Peyer's patch (tissue), 4 donors: Measurements from ENCODE around the gene KCNC1. TPM values are rescaled to one million over a fixed set of nuclear protein-coding genes. Genes with fewer than 3 reads are reported as not detected.

ENCODE experiments used
- DNase-seq, 3 donors: peaks; one replicate each; pipeline ENCODE4 v3.0.0-alpha.2; 2017 to 2019
- H3K27ac ChIP-seq, 4 donors: fragments of 200-600 bp; sonication (generic); one replicate each; pipeline ENCODE4 v1.5.1; 2016 to 2019
- H3K27me3 ChIP-seq, 2 donors: fragments of 200-600 bp; sonication (generic); one replicate each; pipeline ENCODE4 v1.5.1; 2019
- H3K36me3 ChIP-seq, 3 donors: fragments of 200-600 bp; sonication (generic); one replicate each; pipeline ENCODE4 v1.5.1; 2016 to 2019
- H3K4me1 ChIP-seq, 4 donors: fragments of 200-600 bp; sonication (generic); one replicate each; pipeline ENCODE4 v1.5.1; 2016 to 2019
- H3K4me3 ChIP-seq, 4 donors: fragments of 200-600 bp; sonication (generic); 1 replicate in 3 of 4; 2 replicates in 1 of 4; pipeline ENCODE4 v1.5.1; 2016 to 2019; ENCODE audit warnings: mild to moderate bottlenecking in 1 of 4
- H3K9me3 ChIP-seq, 4 donors: fragments of 200-600 bp; sonication (generic); one replicate each; pipeline ENCODE4 v1.5.1; 2016 to 2019; ENCODE audit warnings: mild to moderate bottlenecking in 1 of 4
- CTCF ChIP-seq, 6 experiments: fragments of 450-650 bp in 4 of 6; fragments of 200-600 bp in 2 of 6; sonication (generic) in 1 of 6; IDR thresholded peaks; one replicate each; pipeline ENCODE4 v1.5.1; 2017 to 2019; ENCODE audit warnings: antibody characterized with exemption in 6 of 6, mild to moderate bottlenecking in 3 of 6, moderate library complexity in 1 of 6
- POLR2A ChIP-seq, 2 donors: fragments of 450-650 bp; IDR thresholded peaks; one replicate each; pipeline ENCODE4 v1.5.1; 2017; ENCODE audit warnings: antibody characterized with exemption in 2 of 2, mild to moderate bottlenecking in 2 of 2, moderate library complexity in 2 of 2
- total RNA-seq, 4 donors: library from RNA; depleted of rRNA; stranded (reverse); fragments of >200 nt; gene quantifications; one replicate each; pipeline ENCODE4 v1.1.0, GENCODE V29; 2016

KCNC1 gene
- 1 to 10 TPM in 1 of 4 donors, under 1 TPM in 1, not detected in 2; 0.13 to 9.9 TPM for total RNA-seq

- TF ChIP-seq POLR2A (IDR thresholded peaks at IDR 0.05) (no peak), CTCF (IDR thresholded peaks at IDR 0.05) (no peak)
- no peaks in the 10 kb centered on the region for H3K36me3 ChIP-seq
- no peaks in the 10 kb centered on the region for H3K9me3 ChIP-seq
- peaks cover 0 to 19% (median 3%) of the 10 kb centered on the region in 4 donors for H3K4me1 ChIP-seq
- H3K27me3 ChIP-seq = peaks cover 0 to 26% of the 10 kb centered on the region in 2 donors
- peak within 1 kb of the TSS in 3 of 4 donors; percentile 24 to 49 (median 47) for H3K4me3 ChIP-seq
- peak in 1 of 3 donors; percentile 13 for DNase-seq
- no peak within 1 kb of the TSS for H3K27ac ChIP-seq
These were observed at the start of gene KCNC1 for GRCh38 chr11:17734418-17734911. Gene KCNC1 (plus strand): TSS chr11:17734781. CDS start chr11:17736003, 1,222 bp downstream.

GRCh38 chr11:17686231-17686980 lies 48.2 kb upstream of the KCNC1 start:
- Histone ChIP-seq H3K4me3 (no peak overlapping the region), H3K9me3 (no peaks in the 10 kb centered on the region), H3K27me3 (no peaks in the 10 kb centered on the region), H3K36me3 (no peaks in the 10 kb centered on the region), H3K27ac (no peak overlapping the region), H3K4me1 (no peaks in the 10 kb centered on the region)
- no peak for TF ChIP-seq CTCF (IDR thresholded peaks at IDR 0.05)
- TF ChIP-seq POLR2A (IDR thresholded peaks at IDR 0.05) = no peak
- no peak for DNase-seq

GRCh38 chr11:17687946-17688670 lies 46.5 kb upstream of the KCNC1 start:
- H3K9me3 ChIP-seq = no peaks in the 10 kb centered on the region
- no peak overlapping the region for H3K27ac ChIP-seq
- no peaks in the 10 kb centered on the region for H3K4me1 ChIP-seq
- DNase-seq = no peak
- no peaks in the 10 kb centered on the region for H3K27me3 ChIP-seq
- TF ChIP-seq CTCF (IDR thresholded peaks at IDR 0.05) = no peak
- no peak for TF ChIP-seq POLR2A (IDR thresholded peaks at IDR 0.05)
- H3K4me3 ChIP-seq = no peak overlapping the region
- no peaks in the 10 kb centered on the region for H3K36me3 ChIP-seq

- TF ChIP-seq CTCF (IDR thresholded peaks at IDR 0.05) = no peak
- TF ChIP-seq POLR2A (IDR thresholded peaks at IDR 0.05) = no peak
- peaks cover 0 to 7% of the 10 kb centered on the region in 2 donors for H3K27me3 ChIP-seq
- DNase-seq = no peak
- H3K27ac ChIP-seq = no peak overlapping the region
- no peaks in the 10 kb centered on the region for H3K9me3 ChIP-seq
- H3K4me3 ChIP-seq = no peak overlapping the region
- H3K36me3 ChIP-seq = no peaks in the 10 kb centered on the region
- no peaks in the 10 kb centered on the region for H3K4me1 ChIP-seq
These were observed 43.0 kb upstream of the KCNC1 start for GRCh38 chr11:17691550-17691949.

GRCh38 chr11:17691976-17692375 lies 42.6 kb upstream of the KCNC1 start:
- no peaks in the 10 kb centered on the region for H3K36me3 ChIP-seq
- H3K27me3 ChIP-seq = peaks cover 0 to 7% of the 10 kb centered on the region in 2 donors
- no peaks in the 10 kb centered on the region for H3K9me3 ChIP-seq
- H3K4me1 ChIP-seq = no peaks in the 10 kb centered on the region
- no peak for DNase-seq
- H3K27ac ChIP-seq = no peak overlapping the region
- no peak for TF ChIP-seq POLR2A (IDR thresholded peaks at IDR 0.05)
- TF ChIP-seq CTCF (IDR thresholded peaks at IDR 0.05) = no peak
- no peak overlapping the region for H3K4me3 ChIP-seq
